Kidney epithelial cell (primary cell): ENCODE data around the gene LBX1. TPM values are rescaled to one million over a fixed set of nuclear protein-coding genes. Genes with fewer than 3 reads are reported as not detected.

ENCODE experiments used
- DNase-seq: peaks from one replicate; pipeline ENCODE4 v3.0.0-alpha.2; 2010; ENCODE audit warnings: low read depth
- H3K27me3 ChIP-seq: 2 replicates; pipeline ENCODE4 v1.6.0; 2011; ENCODE audit warnings: low read length; ENCODE audit not compliant: control insufficient read depth, insufficient read depth
- H3K36me3 ChIP-seq: 2 replicates; pipeline ENCODE4 v1.5.1; 2011; ENCODE audit warnings: low read length; ENCODE audit not compliant: control insufficient read depth, insufficient read depth
- H3K4me3 ChIP-seq: 2 replicates; pipeline ENCODE4 v1.5.1; 2011; ENCODE audit warnings: low read depth, mild to moderate bottlenecking, control low read depth, low read length
- CTCF ChIP-seq: IDR thresholded peaks from 2 replicates; pipeline ENCODE4 v1.5.1; 2011; ENCODE audit warnings: mild to moderate bottlenecking, moderate library complexity, low read length, control low read depth, inconsistent platforms; ENCODE audit not compliant: insufficient read depth, poor library complexity, severe bottlenecking
- total RNA-seq: library from RNA; depleted of rRNA; stranded (reverse); fragments of >200 nt; gene quantifications from 2 replicates; pipeline ENCODE4 v1.2.3, GENCODE V29; 2015

LBX1 gene
- total RNA-seq, 1 donor from 2014 or later: not detected

- no peak for TF ChIP-seq CTCF
- H3K36me3 ChIP-seq: no peaks in the 10 kb centered on the region
- H3K4me3 ChIP-seq: no peak overlapping the region
- H3K27me3 ChIP-seq: peaks cover 10% of the 10 kb centered on the region
- DNase-seq: no peak
Measured at GRCh38 chr10:101267776-101268175, 38.5 kb upstream of the LBX1 start.

DNA sequence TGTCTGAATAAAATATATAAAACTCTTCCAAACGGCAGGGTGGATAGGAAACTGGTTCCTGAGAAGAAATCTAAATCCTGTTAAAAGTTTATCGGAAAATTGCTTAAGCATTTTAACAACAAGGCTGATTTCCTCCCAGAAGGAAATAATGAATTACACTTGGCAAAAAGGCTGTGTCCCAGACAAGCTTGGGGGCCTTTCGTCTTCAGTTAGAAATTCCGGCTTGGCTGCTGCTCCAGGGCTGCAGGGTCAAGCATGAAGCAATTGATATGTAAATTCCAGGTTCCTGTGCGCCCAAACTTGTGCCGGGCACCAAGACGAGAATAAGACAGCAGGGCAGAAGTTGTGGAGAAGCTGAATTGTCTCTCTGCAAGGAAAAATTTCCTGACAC lies 38.0 kb upstream of the LBX1 start:
- Histone ChIP-seq H3K4me3 (no peak overlapping the region), H3K36me3 (no peaks in the 10 kb centered on the region), H3K27me3 (peaks cover 12% of the 10 kb centered on the region)
- no peak for TF ChIP-seq CTCF
- no peak for DNase-seq

GRCh38 chr10:101266381-101267289 lies 37.4 kb upstream of the LBX1 start:
- H3K36me3 ChIP-seq: no peaks in the 10 kb centered on the region
- TF ChIP-seq CTCF: no peak
- no peak for DNase-seq
- peaks cover 16% of the 10 kb centered on the region for H3K27me3 ChIP-seq
- no peak overlapping the region for H3K4me3 ChIP-seq

DNA sequence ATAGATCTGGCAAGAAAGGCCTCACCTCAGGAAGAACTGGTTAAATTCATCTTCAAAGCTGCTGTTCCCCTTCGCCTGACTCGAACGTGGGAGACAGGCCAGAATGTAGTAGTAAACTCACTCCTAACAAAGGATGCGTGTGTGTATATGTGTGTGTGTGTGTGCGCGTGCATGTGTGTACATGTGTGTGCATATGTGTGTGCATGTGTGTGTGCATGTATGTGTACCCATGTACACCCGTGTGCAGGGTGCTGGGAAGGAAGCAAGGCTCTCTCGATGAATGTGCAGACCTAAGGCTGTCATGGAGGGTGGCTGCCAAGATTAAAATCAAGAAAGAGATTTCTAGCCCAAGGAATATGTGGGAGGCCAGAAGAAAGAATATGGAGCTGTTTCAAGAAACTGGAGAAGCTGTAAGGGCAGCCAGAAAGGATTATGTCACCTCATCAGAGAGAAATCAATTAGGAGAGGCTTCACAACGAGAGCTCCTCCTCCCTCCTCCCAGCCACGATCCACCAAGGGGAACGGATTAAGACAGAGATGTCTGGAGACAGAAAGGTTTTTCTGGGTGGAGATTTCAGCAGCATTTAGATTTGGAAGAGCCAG lies 34.0 kb upstream of the LBX1 start:
- no peak for TF ChIP-seq CTCF
- DNase-seq: no peak
- Histone ChIP-seq H3K36me3 (no peaks in the 10 kb centered on the region), H3K4me3 (no peak overlapping the region), H3K27me3 (peaks cover 24% of the 10 kb centered on the region)

GRCh38 chr10:101262147-101262546 lies 32.9 kb upstream of the LBX1 start:
- no peak overlapping the region for H3K4me3 ChIP-seq
- TF ChIP-seq CTCF: no peak
- peaks cover 24% of the 10 kb centered on the region for H3K27me3 ChIP-seq
- H3K36me3 ChIP-seq: no peaks in the 10 kb centered on the region
- no peak for DNase-seq

- Histone ChIP-seq H3K27me3 (peaks cover 24% of the 10 kb centered on the region), H3K36me3 (no peaks in the 10 kb centered on the region), H3K4me3 (no peak overlapping the region)
- DNase-seq: no peak
- no peak for TF ChIP-seq CTCF
Measured at GRCh38 chr10:101261702-101262101, 32.4 kb upstream of the LBX1 start.
